Neuronal stem cell (in vitro differentiated cells): ENCODE results near the gene ATP1A2.

Source experiments
- DNase-seq: peaks from one replicate; pipeline ENCODE4 v3.0.0-alpha.2; 2013; ENCODE audit warnings: low spot score
- H2AFZ ChIP-seq: one replicate; pipeline ENCODE4 v1.6.1; 2013; ENCODE audit warnings: mild to moderate bottlenecking, low read length, inconsistent platforms
- H2AK5ac ChIP-seq: 2 replicates; pipeline ENCODE4 v1.6.1; 2013; ENCODE audit warnings: low read depth, mild to moderate bottlenecking, inconsistent platforms, low read length, moderate library complexity, mixed read lengths
- H2BK120ac ChIP-seq: 2 replicates; pipeline ENCODE4 v1.6.1; 2013; ENCODE audit warnings: low read depth, mild to moderate bottlenecking, inconsistent platforms, low read length, moderate library complexity, mixed read lengths
- H2BK12ac ChIP-seq: one replicate; pipeline ENCODE4 v1.6.1; 2013; ENCODE audit warnings: low read length, inconsistent platforms
- H2BK15ac ChIP-seq: 2 replicates; pipeline ENCODE4 v1.6.1; 2013; ENCODE audit warnings: mild to moderate bottlenecking, low read length, inconsistent platforms, mixed read lengths
- H2BK5ac ChIP-seq: one replicate; pipeline ENCODE4 v1.6.1; 2013; ENCODE audit warnings: inconsistent platforms, mild to moderate bottlenecking, low read length, moderate library complexity
- H3K14ac ChIP-seq: one replicate; pipeline ENCODE4 v1.6.1; 2013; ENCODE audit warnings: low read length, inconsistent platforms
- H3K18ac ChIP-seq: 2 replicates; pipeline ENCODE4 v1.6.1; 2013; ENCODE audit warnings: low read length, inconsistent platforms
- H3K23ac ChIP-seq: 2 replicates; pipeline ENCODE4 v1.6.1; 2013; ENCODE audit warnings: low read depth, mild to moderate bottlenecking, mixed read lengths, low read length, inconsistent platforms; ENCODE audit not compliant: poor library complexity
- H3K27ac ChIP-seq: replicated peaks from 3 replicates; pipeline ENCODE4 v1.5.1; 2013; ENCODE audit warnings: low read length, inconsistent platforms
- H3K27me3 ChIP-seq, 3 experiments: 2 replicates each; pipeline ENCODE4 v1.6.1; 2013; ENCODE audit warnings: low read length in 3 of 3, mild to moderate bottlenecking in 2 of 3, inconsistent platforms in 1 of 3, low read depth in 1 of 3, mixed read lengths in 1 of 3, moderate library complexity in 1 of 3; ENCODE audit not compliant: control insufficient read depth in 3 of 3, insufficient read depth in 3 of 3
- H3K36me3 ChIP-seq, 2 donors: replicated peaks in 1 of 2; 2 replicates each; pipeline ENCODE4 v1.6.1; 2013; ENCODE audit warnings: low read length in 2 of 2; ENCODE audit not compliant: control insufficient read depth in 2 of 2, insufficient read depth in 2 of 2
- H3K4ac ChIP-seq: 2 replicates; pipeline ENCODE4 v1.6.1; 2013; ENCODE audit warnings: inconsistent platforms, mild to moderate bottlenecking, low read length, moderate library complexity
- H3K4me1 ChIP-seq, 2 donors: 1 replicate in 1 of 2; 2 replicates in 1 of 2; pipeline ENCODE4 v1.6.1; 2013; ENCODE audit warnings: low read length in 2 of 2, low read depth in 1 of 2; ENCODE audit not compliant: control insufficient read depth in 2 of 2, insufficient read depth in 1 of 2
- H3K4me2 ChIP-seq: one replicate; pipeline ENCODE4 v1.6.1; 2013; ENCODE audit warnings: mild to moderate bottlenecking, low read length, inconsistent platforms; ENCODE audit not compliant: insufficient read depth, poor library complexity, severe bottlenecking
- H3K4me3 ChIP-seq, 2 donors: 2 replicates each; pipeline ENCODE4 v1.5.1; 2013; ENCODE audit warnings: low read length in 2 of 2, mild to moderate bottlenecking in 2 of 2, inconsistent platforms in 1 of 2, moderate library complexity in 1 of 2
- H3K79me1 ChIP-seq: one replicate; pipeline ENCODE4 v1.6.1; 2013; ENCODE audit warnings: low read depth, mild to moderate bottlenecking, inconsistent platforms, low read length, moderate library complexity
- H3K9ac ChIP-seq: one replicate; pipeline ENCODE4 v1.6.1; 2013; ENCODE audit warnings: mild to moderate bottlenecking, low read depth, low read length, inconsistent platforms; ENCODE audit not compliant: poor library complexity
- H3K9me3 ChIP-seq, 2 donors: replicated peaks in 1 of 2; 2 replicates each; pipeline versions ENCODE3 to v1.6.1; 2013; ENCODE audit warnings: low read length in 2 of 2, mild to moderate bottlenecking in 2 of 2, inconsistent platforms in 1 of 2, low read depth in 1 of 2, mixed read lengths in 1 of 2, moderate library complexity in 1 of 2; ENCODE audit not compliant: control insufficient read depth in 2 of 2, insufficient read depth in 1 of 2
- H4K8ac ChIP-seq: one replicate; pipeline ENCODE4 v1.6.1; 2013; ENCODE audit warnings: low read depth, mild to moderate bottlenecking, inconsistent platforms, low read length, moderate library complexity
- H4K91ac ChIP-seq: one replicate; pipeline ENCODE4 v1.6.1; 2013; ENCODE audit warnings: low read length, low read depth, mild to moderate bottlenecking, inconsistent platforms; ENCODE audit not compliant: poor library complexity
- WGBS, 2 donors: extraction: QIAGEN DNeasy Blood & Tissue Kit; methylation state at CpG; one replicate each; pipeline ENCODE4 v1.1.7; 2013; ENCODE audit warnings: missing lambda C conversion rate in 2 of 2, mixed read lengths in 1 of 2; ENCODE audit not compliant: insufficient read length in 2 of 2, insufficient replicate concordance in 1 of 2; ENCODE audit errors: extremely low coverage in 2 of 2; 5-methylcytosine and 5-hydroxymethylcytosine counted together

ATP1A2 gene

GRCh38 chr1:160117300-160117699 lies 1.7 kb downstream of the ATP1A2 start:
- H3K4me1 ChIP-seq: peaks cover 49% of the 10 kb centered on the region in 2 donors

DNA sequence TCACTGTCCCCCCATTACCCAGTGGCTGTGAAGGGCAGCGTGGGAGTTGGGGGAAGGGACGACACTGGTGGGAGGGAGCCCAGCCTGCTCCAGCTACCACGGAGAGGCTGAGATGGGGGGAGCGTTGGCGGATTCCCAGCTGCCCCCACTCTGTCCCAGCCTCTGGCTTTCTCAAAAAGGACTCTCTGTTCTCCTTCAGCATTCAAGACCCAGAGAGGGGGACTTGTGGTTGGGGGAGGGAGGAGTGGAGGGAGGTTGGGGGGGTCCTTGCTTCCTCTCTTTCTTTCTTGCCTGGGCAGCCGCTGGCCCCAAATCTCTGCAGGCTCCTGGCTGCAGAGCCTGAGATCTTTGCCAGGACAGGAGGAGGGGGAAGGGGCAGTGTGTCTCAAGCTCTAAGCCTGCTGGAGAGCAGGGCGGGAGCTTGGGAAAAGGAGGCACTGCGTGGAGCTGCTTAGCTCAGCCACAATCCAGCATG lies 2.2 kb downstream of the ATP1A2 start:
- H3K27me3 ChIP-seq: no peaks in the 10 kb centered on the region
- no peaks in the 10 kb centered on the region for H3K9me3 ChIP-seq
- H2BK120ac ChIP-seq: peak overlapping the region; percentile 95
- peak overlapping the region; percentile 87 for H3K9ac ChIP-seq
- peak overlapping the region; percentile 83 for H3K4me2 ChIP-seq
- peak overlapping the region; percentile 94 for H3K18ac ChIP-seq
- H4K91ac ChIP-seq: no peak overlapping the region
- H3K4me1 ChIP-seq: peaks cover 46% of the 10 kb centered on the region in 2 donors
- peak overlapping the region; percentile 30 for H2BK5ac ChIP-seq
- no peak overlapping the region for H4K8ac ChIP-seq
- peak overlapping the region; percentile 31 for H2BK15ac ChIP-seq
- peak overlapping the region; percentile 31 for H3K23ac ChIP-seq
- DNase-seq: no peak
- peaks cover 5% of the 10 kb centered on the region for H3K79me1 ChIP-seq
- H3K14ac ChIP-seq: no peak overlapping the region
- peak overlapping the region; percentile 42 for H2BK12ac ChIP-seq
- peak overlapping the region in 1 of 2 donors; percentile 66 for H3K4me3 ChIP-seq
- peak overlapping the region; percentile 59 for H3K27ac ChIP-seq
- H3K4ac ChIP-seq: no peak overlapping the region
- H3K36me3 ChIP-seq: peaks cover 0 to 9% of the 10 kb centered on the region in 2 donors
- WGBS, 2 donors: no CpG with 5 or more reads among the region's 8 CpGs
- peak overlapping the region; percentile 86 for H2AFZ ChIP-seq
- H2AK5ac ChIP-seq: peak overlapping the region; percentile 68

More at GRCh38 chr1:160117300-160117699, 1.7 kb downstream of the ATP1A2 start:
- Histone ChIP-seq H3K9ac (peak overlapping the region; percentile 87), H3K27ac (peak overlapping the region; percentile 59), H3K79me1 (peaks cover 5% of the 10 kb centered on the region), H2BK5ac (peak overlapping the region; percentile 30), H3K36me3 (peaks cover 0 to 6% of the 10 kb centered on the region in 2 donors), H4K8ac (no peak overlapping the region), H3K4ac (no peak overlapping the region), H3K4me3 (peak overlapping the region in 1 of 2 donors; percentile 69), H3K27me3 (no peaks in the 10 kb centered on the region), H2BK15ac (peak overlapping the region; percentile 31), H2BK120ac (peak overlapping the region; percentile 95), H2BK12ac (peak overlapping the region; percentile 42), H4K91ac (no peak overlapping the region), H2AK5ac (peak overlapping the region; percentile 68), H3K9me3 (no peaks in the 10 kb centered on the region), H3K4me2 (peak overlapping the region; percentile 83), H2AFZ (peak overlapping the region; percentile 86), H3K18ac (peak overlapping the region; percentile 94), H3K14ac (no peak overlapping the region), H3K23ac (peak overlapping the region; percentile 31)
- no CpG with 5 or more reads among the region's 1 CpG for WGBS, 2 donors
- DNase-seq: no peak

DNA sequence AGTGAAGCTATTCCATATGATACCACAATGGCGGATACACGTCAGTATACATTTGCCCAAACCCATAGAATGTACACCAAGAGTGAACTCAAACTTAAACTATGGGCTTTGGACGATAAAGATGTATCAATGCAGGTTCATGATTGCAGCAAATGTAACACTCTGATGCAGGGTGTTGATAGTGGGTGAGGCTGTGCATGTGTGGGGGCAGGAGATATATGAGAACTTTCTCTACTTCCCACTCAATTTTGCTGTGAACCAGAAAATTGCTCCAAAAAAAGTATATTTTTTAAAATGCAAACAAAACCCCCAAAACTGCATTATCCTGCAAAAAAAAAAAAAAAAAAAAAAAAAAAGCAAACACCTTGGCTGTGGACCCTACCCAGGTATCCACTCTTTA lies 3.4 kb downstream of the ATP1A2 start:
- WGBS, 2 donors: no CpG with 5 or more reads among the region's 3 CpGs

GRCh38 chr1:160120797-160121196 lies 5.2 kb downstream of the ATP1A2 start:
- Histone ChIP-seq H3K4me3 (no peak overlapping the region), H2BK15ac (no peak overlapping the region), H2AK5ac (peak overlapping the region; percentile 44), H2AFZ (no peak overlapping the region), H3K4me1 (peaks cover 23 to 31% of the 10 kb centered on the region in 2 donors), H3K9me3 (no peaks in the 10 kb centered on the region), H4K91ac (no peak overlapping the region), H3K36me3 (peaks cover 0 to 32% of the 10 kb centered on the region in 2 donors), H4K8ac (no peak overlapping the region), H3K14ac (no peak overlapping the region), H2BK5ac (no peak overlapping the region), H3K79me1 (peaks cover 7% of the 10 kb centered on the region), H3K27me3 (no peaks in the 10 kb centered on the region), H2BK120ac (no peak overlapping the region), H3K27ac (no peak overlapping the region), H3K23ac (peak overlapping the region; percentile 76), H3K4ac (no peak overlapping the region), H3K18ac (no peak overlapping the region), H3K9ac (no peak overlapping the region), H2BK12ac (no peak overlapping the region), H3K4me2 (no peak overlapping the region)
- no CpG with 5 or more reads among the region's 5 CpGs for WGBS, 2 donors
- no peak for DNase-seq

More for the DNA sequence above, 3.4 kb downstream of the ATP1A2 start:
- Histone ChIP-seq H2BK12ac (no peak overlapping the region), H2BK120ac (no peak overlapping the region), H4K8ac (no peak overlapping the region), H3K23ac (no peak overlapping the region), H3K79me1 (peaks cover 5% of the 10 kb centered on the region), H3K4me1 (peaks cover 38 to 42% of the 10 kb centered on the region in 2 donors), H3K4me2 (no peak overlapping the region), H3K14ac (no peak overlapping the region), H4K91ac (no peak overlapping the region), H3K4ac (no peak overlapping the region), H2AFZ (no peak overlapping the region), H3K4me3 (no peak overlapping the region), H2BK5ac (no peak overlapping the region), H3K18ac (no peak overlapping the region), H3K36me3 (peaks cover 0 to 19% of the 10 kb centered on the region in 2 donors), H3K9me3 (no peaks in the 10 kb centered on the region), H3K27me3 (no peaks in the 10 kb centered on the region), H2BK15ac (no peak overlapping the region), H3K27ac (no peak overlapping the region), H3K9ac (no peak overlapping the region), H2AK5ac (no peak overlapping the region)
- DNase-seq: no peak
